Thoracic aorta (tissue), 2 donors: Measurements from ENCODE around the gene CEP112. TPM values are rescaled to one million over a fixed set of nuclear protein-coding genes. Genes with fewer than 3 reads are reported as not detected.
"Not testable (repeated sequence)": the region's sequence is repeated elsewhere in the genome, so short reads cannot be mapped to it uniquely, and the experiment has no call there.

ENCODE experiments used
- ATAC-seq: fragments of 150-250 bp; one replicate; pipeline ENCODE4 v1.8.0; 2017; ENCODE audit warnings: low read depth; ENCODE audit not compliant: insufficient number of reproducible peaks, low FRiP score
- DNase-seq: peaks from one replicate; pipeline ENCODE4 v3.0.0-alpha.2; 2020; ENCODE audit warnings: low spot score
- H3K27ac ChIP-seq, 2 donors: fragments of 200-600 bp; sonication (generic); 1 replicate in 1 of 2; 2 replicates in 1 of 2; pipeline ENCODE4 v1.5.1; 2016; ENCODE audit warnings: mild to moderate bottlenecking in 2 of 2, moderate library complexity in 2 of 2
- H3K27me3 ChIP-seq: fragments of 200-600 bp; sonication (generic); replicated peaks from 2 replicates; pipeline ENCODE4 v1.6.0; 2016; ENCODE audit warnings: mild to moderate bottlenecking; ENCODE audit not compliant: insufficient read depth
- H3K36me3 ChIP-seq: fragments of 200-600 bp; sonication (generic); one replicate; pipeline ENCODE4 v1.5.1; 2016
- H3K4me1 ChIP-seq, 2 donors: fragments of 200-600 bp; sonication (generic); 1 replicate in 1 of 2; 2 replicates in 1 of 2; pipeline versions ENCODE4 v1.5.1 to v1.6.0; 2016; ENCODE audit warnings: low read depth in 2 of 2, mild to moderate bottlenecking in 1 of 2; ENCODE audit not compliant: control insufficient read depth in 1 of 2
- H3K4me3 ChIP-seq: fragments of 200-600 bp; sonication (generic); 2 replicates; pipeline ENCODE4 v1.5.1; 2016; ENCODE audit warnings: mild to moderate bottlenecking
- H3K9me3 ChIP-seq: fragments of 200-600 bp; sonication (generic); 2 replicates; pipeline ENCODE4 v1.5.1; 2016
- CTCF ChIP-seq: fragments of 200-600 bp; sonication (generic); IDR thresholded peaks from one replicate; pipeline ENCODE4 v1.5.1; 2019; ENCODE audit warnings: antibody characterized with exemption
- total RNA-seq, 2 donors: library from RNA; depleted of rRNA; stranded (reverse); fragments of >200 nt; gene quantifications; one replicate each; pipeline versions ENCODE4 v1.1.0 to v1.2.3, GENCODE V29; 2016

Gene CEP112
- total RNA-seq, 2 donors from 2014 or later = 13.4 to 19.0 TPM

- Histone ChIP-seq H3K36me3 (no peaks in the 10 kb centered on the region), H3K27ac (no peak overlapping the region), H3K27me3 (no peaks in the 10 kb centered on the region), H3K4me1 (peaks cover 4 to 6% of the 10 kb centered on the region in 2 donors), H3K9me3 (peaks cover 6% of the 10 kb centered on the region), H3K4me3 (no peak overlapping the region)
- ATAC-seq (no peak), DNase-seq (no peak)
- no peak for TF ChIP-seq CTCF
These were observed 454.5 kb downstream of the CEP112 start for GRCh38 chr17:65737451-65737850.

GRCh38 chr17:65733314-65733713 is 458.6 kb downstream of the CEP112 start:
- H3K9me3 ChIP-seq = no peaks in the 10 kb centered on the region
- ATAC-seq = no peak
- H3K27me3 ChIP-seq = no peaks in the 10 kb centered on the region
- H3K4me3 ChIP-seq = no peak overlapping the region
- H3K4me1 ChIP-seq = peaks cover 0 to 16% of the 10 kb centered on the region in 2 donors
- H3K36me3 ChIP-seq = no peaks in the 10 kb centered on the region
- no peak for TF ChIP-seq CTCF
- no peak for DNase-seq
- no peak overlapping the region for H3K27ac ChIP-seq

- DNase-seq, H3K27me3 ChIP-seq, H3K9me3 ChIP-seq, H3K4me3 ChIP-seq, ATAC-seq, H3K36me3 ChIP-seq, H3K27ac ChIP-seq: not testable (repeated sequence)
- peaks cover 0 to 16% of the 10 kb centered on the region in 2 donors for H3K4me1 ChIP-seq
These were observed 459.3 kb downstream of the CEP112 start for GRCh38 chr17:65732667-65733066.

- ATAC-seq (no peak), DNase-seq (no peak)
- Histone ChIP-seq H3K27me3 (no peaks in the 10 kb centered on the region), H3K4me1 (peaks cover 0 to 16% of the 10 kb centered on the region in 2 donors), H3K9me3 (no peaks in the 10 kb centered on the region), H3K27ac (no peak overlapping the region), H3K4me3 (no peak overlapping the region), H3K36me3 (no peaks in the 10 kb centered on the region)
- no peak for TF ChIP-seq CTCF
These were observed 461.2 kb downstream of the CEP112 start for GRCh38 chr17:65730711-65731169.

GRCh38 chr17:65729207-65729606 is 462.7 kb downstream of the CEP112 start:
- no peak for TF ChIP-seq CTCF
- Histone ChIP-seq H3K27ac (no peak overlapping the region), H3K4me3 (no peak overlapping the region), H3K4me1 (peaks cover 0 to 16% of the 10 kb centered on the region in 2 donors), H3K9me3 (no peaks in the 10 kb centered on the region), H3K27me3 (no peaks in the 10 kb centered on the region), H3K36me3 (no peaks in the 10 kb centered on the region)
- no peak for ATAC-seq
- no peak for DNase-seq

GRCh38 chr17:65727832-65728231 is 464.1 kb downstream of the CEP112 start:
- no peaks in the 10 kb centered on the region for H3K36me3 ChIP-seq
- H3K9me3 ChIP-seq = no peaks in the 10 kb centered on the region
- H3K4me1 ChIP-seq = peaks cover 0 to 25% of the 10 kb centered on the region in 2 donors
- no peak for ATAC-seq
- no peaks in the 10 kb centered on the region for H3K27me3 ChIP-seq
- DNase-seq = no peak
- no peak overlapping the region for H3K4me3 ChIP-seq
- no peak overlapping the region for H3K27ac ChIP-seq
- TF ChIP-seq CTCF = no peak
